Inferior parietal cortex (tissue), 1 donor: ENCODE data around the gene POLR2I.
"Not testable (repeated sequence)": the region's sequence is repeated elsewhere in the genome, so short reads cannot be mapped to it uniquely, and the experiment has no call there.

Experiments
- DNase-seq: peaks from one replicate; pipeline ENCODE4 v3.0.0-alpha.2; 2016; ENCODE audit errors: extremely low spot score

POLR2I gene

GRCh38 chr19:36134867-36135266, 20.2 kb upstream of the POLR2I start:
- not testable (repeated sequence) for DNase-seq

- DNase-seq = not testable (repeated sequence)
These were observed 16.5 kb upstream of the POLR2I start for GRCh38 chr19:36131221-36131620.

- no peak for DNase-seq
These were observed 13.7 kb upstream of the POLR2I start for GRCh38 chr19:36128392-36128736.

GRCh38 chr19:36125557-36125956, 10.9 kb upstream of the POLR2I start:
- no peak for DNase-seq

- DNase-seq = no peak
These were observed 6.9 kb upstream of the POLR2I start for GRCh38 chr19:36121486-36122124.

- DNase-seq = no peak
These were observed 6.3 kb upstream of the POLR2I start for GRCh38 chr19:36120984-36121358.

- no peak for DNase-seq
These were observed 5.7 kb upstream of the POLR2I start for GRCh38 chr19:36120092-36120983.

- DNase-seq = no peak
These were observed 1.6 kb upstream of the POLR2I start for GRCh38 chr19:36116344-36116637.

- no peak for DNase-seq
These were observed 1.0 kb upstream of the POLR2I start, which contains the start of gene TBCB for GRCh38 chr19:36115453-36116343. TBCB (plus strand) TSS chr19:36115468; CDS start chr19:36115561, 93 bp downstream.

- DNase-seq = no peak
These were observed 568 bp downstream of the POLR2I start for GRCh38 chr19:36113894-36114720.

GRCh38 chr19:36113425-36113824, 1.2 kb downstream of the POLR2I start:
- DNase-seq = no peak

- no peak for DNase-seq
These were observed 2.0 kb downstream of the POLR2I start for GRCh38 chr19:36112678-36113077.

- DNase-seq = no peak
These were observed 3.5 kb downstream of the POLR2I start for GRCh38 chr19:36111200-36111539.

GRCh38 chr19:36110487-36111199, 4.0 kb downstream of the POLR2I start, which contains the start of gene OVOL3:
OVOL3 (plus strand) TSS chr19:36111143; CDS start chr19:36111203, 60 bp downstream.
- no peak for DNase-seq

GRCh38 chr19:36108684-36109083, 6.0 kb downstream of the POLR2I start:
- DNase-seq = no peak

- DNase-seq = no peak
These were observed 7.7 kb downstream of the POLR2I start for GRCh38 chr19:36106991-36107390.

- no peak for DNase-seq
These were observed 8.2 kb downstream of the POLR2I start for GRCh38 chr19:36106441-36106840.

- DNase-seq = no peak
These were observed 10.7 kb downstream of the POLR2I start for GRCh38 chr19:36103842-36104552.

GRCh38 chr19:36103040-36103626, 11.5 kb downstream of the POLR2I start:
- DNase-seq = no peak
